Neural cell (in vitro differentiated cells): ENCODE measurements around the gene ETFB. TPM values are rescaled to one million over a fixed set of nuclear protein-coding genes. Genes with fewer than 3 reads are reported as not detected.

Experiments
- H2AFZ ChIP-seq: fragments of 200-600, 300-800 bp; sonication (generic), shearing (Covaris generic); 2 replicates; pipeline ENCODE4 v1.6.0; 2014; ENCODE audit warnings: low read depth, mild to moderate bottlenecking, antibody characterized with exemption, low read length, moderate library complexity
- H3F3A ChIP-seq: fragments of 200-600 bp; shearing (Covaris generic); 2 replicates; pipeline ENCODE4 v1.6.1; 2016; ENCODE audit warnings: mild to moderate bottlenecking, moderate library complexity, mixed read lengths, antibody characterized with exemption, low read length; ENCODE audit not compliant: insufficient read depth, poor library complexity, severe bottlenecking
- H3K27ac ChIP-seq: fragments of 200-600, 300-800 bp; sonication (generic), shearing (Covaris generic); 2 replicates; pipeline ENCODE4 v1.5.1; 2014; ENCODE audit warnings: mild to moderate bottlenecking, low read length, moderate library complexity
- H3K27me3 ChIP-seq: fragments of 300-800, 200-600 bp; sonication (generic), shearing (Covaris generic); 2 replicates; pipeline ENCODE4 v1.6.0; 2014; ENCODE audit warnings: mild to moderate bottlenecking, low read depth, low read length, moderate library complexity; ENCODE audit not compliant: insufficient read depth
- H3K36me3 ChIP-seq: fragments of 300-800, 200-600 bp; sonication (generic), shearing (Covaris generic); 2 replicates; pipeline ENCODE4 v1.5.1; 2014; ENCODE audit warnings: mild to moderate bottlenecking, antibody characterized with exemption, low read length, moderate library complexity; ENCODE audit not compliant: insufficient read depth
- H3K4me2 ChIP-seq: fragments of 300-800, 200-600 bp; sonication (generic), shearing (Covaris generic); 2 replicates; pipeline ENCODE4 v1.6.0; 2014; ENCODE audit warnings: mild to moderate bottlenecking, low read length
- H3K4me3 ChIP-seq: fragments of 300-800, 200-600 bp; sonication (generic), shearing (Covaris generic); 2 replicates; pipeline ENCODE4 v1.5.1; 2014; ENCODE audit warnings: mild to moderate bottlenecking, low read length, moderate library complexity
- H3K79me2 ChIP-seq: fragments of 200-600 bp; shearing (Covaris generic); replicated peaks from 2 replicates; pipeline ENCODE4 v1.6.0; 2014; ENCODE audit warnings: mild to moderate bottlenecking, low read length, moderate library complexity; ENCODE audit not compliant: insufficient read depth
- H3K9ac ChIP-seq: fragments of 300-800, 200-600 bp; sonication (generic), shearing (Covaris generic); 2 replicates; pipeline ENCODE4 v1.6.1; 2016; ENCODE audit warnings: mild to moderate bottlenecking, low read length, mixed read lengths
- H3K9me2 ChIP-seq: fragments of 200-600 bp; shearing (Covaris generic); 2 replicates; pipeline ENCODE4 v1.6.1; 2016; ENCODE audit warnings: mild to moderate bottlenecking, low read length, mixed read lengths; ENCODE audit not compliant: insufficient read depth
- H3K9me3 ChIP-seq: fragments of 200-600, 300-800 bp; sonication (generic), shearing (Covaris generic); 2 replicates; pipeline ENCODE4 v1.6.1; 2016; ENCODE audit warnings: mild to moderate bottlenecking, mixed run types, low read length, moderate library complexity, mixed read lengths
- H4K20me1 ChIP-seq: fragments of 200-600 bp; shearing (Covaris generic); 2 replicates; pipeline ENCODE4 v1.6.1; 2016; ENCODE audit warnings: mild to moderate bottlenecking, mixed run types; ENCODE audit not compliant: insufficient read depth
- EP300 ChIP-seq: fragments of 450-650 bp; conservative IDR thresholded peaks from 2 replicates; pipeline ENCODE4 v1.6.1; 2014; ENCODE audit warnings: antibody characterized with exemption, mild to moderate bottlenecking, moderate library complexity; ENCODE audit not compliant: poor library complexity, severe bottlenecking
- EZH2 ChIP-seq: fragments of 200-600, 300-800 bp; shearing (Covaris generic), sonication (generic); IDR thresholded peaks from 2 replicates; pipeline ENCODE4 v1.6.1; 2014; ENCODE audit warnings: antibody characterized with exemption, low read length, borderline replicate concordance, mild to moderate bottlenecking; ENCODE audit not compliant: insufficient read depth, poor library complexity, severe bottlenecking
- MXI1 ChIP-seq: fragments of 450-650 bp; conservative IDR thresholded peaks from 2 replicates; pipeline ENCODE4 v1.6.1; 2014; ENCODE audit warnings: antibody characterized with exemption, mild to moderate bottlenecking; ENCODE audit not compliant: poor library complexity, severe bottlenecking
- POLR2AphosphoS5 ChIP-seq: IDR thresholded peaks from 2 replicates; pipeline ENCODE4 v1.6.1; 2012
- RAD21 ChIP-seq: fragments of 450-650 bp; conservative IDR thresholded peaks from 2 replicates; pipeline ENCODE4 v1.6.1; 2014; ENCODE audit warnings: antibody characterized with exemption, mild to moderate bottlenecking, moderate library complexity
- SMC3 ChIP-seq: fragments of 450-650 bp; conservative IDR thresholded peaks from 2 replicates; pipeline ENCODE4 v1.6.1; 2014; ENCODE audit warnings: antibody characterized with exemption, mild to moderate bottlenecking, moderate library complexity; ENCODE audit not compliant: poor library complexity
- TAF1 ChIP-seq: IDR thresholded peaks from 2 replicates; pipeline ENCODE4 v1.6.1; 2012; ENCODE audit warnings: low read depth
- polyA plus RNA-seq: library from polyadenylated mRNA; depleted of rRNA; stranded (reverse); fragments of >200 nt; gene quantifications from 2 replicates; pipeline ENCODE4 v1.2.3, GENCODE V29; 2014
- TF ChIP-seq, protein P1 (sequence below): fragments of 450-650 bp; IDR thresholded peaks from 2 replicates; pipeline ENCODE4 v1.5.1; 2014; ENCODE audit warnings: antibody characterized with exemption, mild to moderate bottlenecking, moderate library complexity; ENCODE audit not compliant: poor library complexity, severe bottlenecking
- TF ChIP-seq, protein P2 (sequence below): IDR thresholded peaks from 2 replicates; pipeline ENCODE4 v1.6.1; 2012; ENCODE audit warnings: borderline replicate concordance

The ETFB gene
- polyA plus RNA-seq, 1 donor from 2014 or later, result 383 TPM

DNA sequence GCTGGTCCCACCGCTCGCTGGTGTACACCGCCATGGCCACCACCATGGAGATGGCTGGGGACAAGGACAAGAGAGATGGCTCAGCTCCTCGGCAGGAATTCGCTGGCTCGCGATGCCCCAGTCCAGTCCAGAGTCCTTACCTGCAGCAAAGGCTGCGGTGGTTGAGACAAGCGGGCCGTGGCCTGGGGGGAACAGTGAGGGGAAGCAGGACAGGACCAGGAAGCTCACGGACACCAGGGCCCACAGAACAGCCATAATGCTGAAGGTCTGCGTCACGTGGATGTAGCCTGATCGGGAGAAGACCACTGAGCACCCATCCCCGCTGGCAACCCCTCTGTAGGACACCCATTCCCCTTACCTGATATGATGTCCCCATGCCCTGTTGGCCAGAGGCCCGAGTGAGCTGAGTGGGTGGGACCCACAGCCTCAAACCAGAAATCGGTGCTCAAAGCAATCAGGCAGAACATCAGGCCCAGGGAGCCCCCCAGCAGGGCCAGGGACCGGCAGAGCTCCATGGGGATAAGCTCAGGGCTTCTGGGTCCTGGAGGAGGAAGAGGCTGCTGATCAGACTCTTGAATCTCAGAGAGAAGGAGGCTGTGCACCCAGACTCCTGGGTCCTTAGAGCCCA is 5.9 kb upstream of the ETFB start:
- Histone ChIP-seq H3K27me3 (no peaks in the 10 kb centered on the region), H2AFZ (no peak overlapping the region), H3K9me2 (no peaks in the 10 kb centered on the region), H3K36me3 (no peaks in the 10 kb centered on the region), H4K20me1 (no peaks in the 10 kb centered on the region), H3K4me2 (no peak overlapping the region), H3K79me2 (no peaks in the 10 kb centered on the region), H3K4me3 (no peak overlapping the region), H3K9me3 (no peaks in the 10 kb centered on the region), H3F3A (no peaks in the 10 kb centered on the region), H3K9ac (no peak overlapping the region), H3K27ac (no peak overlapping the region)
- TF ChIP-seq MXI1 (no peak), SMC3 (no peak), POLR2AphosphoS5 (no peak)
- TF ChIP-seq, protein P1, sequence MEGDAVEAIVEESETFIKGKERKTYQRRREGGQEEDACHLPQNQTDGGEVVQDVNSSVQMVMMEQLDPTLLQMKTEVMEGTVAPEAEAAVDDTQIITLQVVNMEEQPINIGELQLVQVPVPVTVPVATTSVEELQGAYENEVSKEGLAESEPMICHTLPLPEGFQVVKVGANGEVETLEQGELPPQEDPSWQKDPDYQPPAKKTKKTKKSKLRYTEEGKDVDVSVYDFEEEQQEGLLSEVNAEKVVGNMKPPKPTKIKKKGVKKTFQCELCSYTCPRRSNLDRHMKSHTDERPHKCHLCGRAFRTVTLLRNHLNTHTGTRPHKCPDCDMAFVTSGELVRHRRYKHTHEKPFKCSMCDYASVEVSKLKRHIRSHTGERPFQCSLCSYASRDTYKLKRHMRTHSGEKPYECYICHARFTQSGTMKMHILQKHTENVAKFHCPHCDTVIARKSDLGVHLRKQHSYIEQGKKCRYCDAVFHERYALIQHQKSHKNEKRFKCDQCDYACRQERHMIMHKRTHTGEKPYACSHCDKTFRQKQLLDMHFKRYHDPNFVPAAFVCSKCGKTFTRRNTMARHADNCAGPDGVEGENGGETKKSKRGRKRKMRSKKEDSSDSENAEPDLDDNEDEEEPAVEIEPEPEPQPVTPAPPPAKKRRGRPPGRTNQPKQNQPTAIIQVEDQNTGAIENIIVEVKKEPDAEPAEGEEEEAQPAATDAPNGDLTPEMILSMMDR, result no peak

DNA sequence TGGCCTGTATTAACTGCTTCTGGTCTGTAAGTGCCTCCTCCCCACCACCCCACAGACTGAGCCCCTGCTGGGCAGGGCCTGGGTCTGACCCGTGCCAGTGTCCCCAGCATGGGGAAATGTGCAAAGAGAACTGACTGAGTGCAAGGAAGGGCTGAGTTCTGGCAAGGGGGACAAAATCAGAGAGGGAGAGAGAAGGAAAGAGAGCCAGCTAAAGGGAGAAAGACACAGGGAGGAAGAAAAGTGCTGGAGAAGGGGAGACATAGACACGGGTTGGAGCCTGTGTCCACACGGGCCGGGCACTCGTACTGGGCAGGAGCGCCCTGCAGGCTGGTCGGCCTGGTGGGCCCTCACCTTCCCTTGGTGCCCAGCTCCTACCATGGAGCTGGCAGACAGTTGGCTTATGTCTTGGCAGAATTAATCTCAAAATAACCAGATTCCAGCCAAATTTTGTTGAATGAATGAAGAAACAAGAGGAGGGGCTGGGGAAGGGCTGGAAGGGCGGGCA is 5.0 kb upstream of the ETFB start:
- no peaks in the 10 kb centered on the region for H3K27me3 ChIP-seq
- no peaks in the 10 kb centered on the region for H4K20me1 ChIP-seq
- peaks cover 5% of the 10 kb centered on the region for H3F3A ChIP-seq
- no peaks in the 10 kb centered on the region for H3K79me2 ChIP-seq
- H3K9me3 ChIP-seq, result no peaks in the 10 kb centered on the region
- no peak for TF ChIP-seq MXI1
- TF ChIP-seq, protein P1, result no peak
- TF ChIP-seq EZH2, result no peak
- no peak for TF ChIP-seq EP300
- TF ChIP-seq RAD21, result no peak
- TF ChIP-seq SMC3, result no peak
- TF ChIP-seq POLR2AphosphoS5, result no peak
- TF ChIP-seq TAF1, result no peak
- TF ChIP-seq, protein P2, sequence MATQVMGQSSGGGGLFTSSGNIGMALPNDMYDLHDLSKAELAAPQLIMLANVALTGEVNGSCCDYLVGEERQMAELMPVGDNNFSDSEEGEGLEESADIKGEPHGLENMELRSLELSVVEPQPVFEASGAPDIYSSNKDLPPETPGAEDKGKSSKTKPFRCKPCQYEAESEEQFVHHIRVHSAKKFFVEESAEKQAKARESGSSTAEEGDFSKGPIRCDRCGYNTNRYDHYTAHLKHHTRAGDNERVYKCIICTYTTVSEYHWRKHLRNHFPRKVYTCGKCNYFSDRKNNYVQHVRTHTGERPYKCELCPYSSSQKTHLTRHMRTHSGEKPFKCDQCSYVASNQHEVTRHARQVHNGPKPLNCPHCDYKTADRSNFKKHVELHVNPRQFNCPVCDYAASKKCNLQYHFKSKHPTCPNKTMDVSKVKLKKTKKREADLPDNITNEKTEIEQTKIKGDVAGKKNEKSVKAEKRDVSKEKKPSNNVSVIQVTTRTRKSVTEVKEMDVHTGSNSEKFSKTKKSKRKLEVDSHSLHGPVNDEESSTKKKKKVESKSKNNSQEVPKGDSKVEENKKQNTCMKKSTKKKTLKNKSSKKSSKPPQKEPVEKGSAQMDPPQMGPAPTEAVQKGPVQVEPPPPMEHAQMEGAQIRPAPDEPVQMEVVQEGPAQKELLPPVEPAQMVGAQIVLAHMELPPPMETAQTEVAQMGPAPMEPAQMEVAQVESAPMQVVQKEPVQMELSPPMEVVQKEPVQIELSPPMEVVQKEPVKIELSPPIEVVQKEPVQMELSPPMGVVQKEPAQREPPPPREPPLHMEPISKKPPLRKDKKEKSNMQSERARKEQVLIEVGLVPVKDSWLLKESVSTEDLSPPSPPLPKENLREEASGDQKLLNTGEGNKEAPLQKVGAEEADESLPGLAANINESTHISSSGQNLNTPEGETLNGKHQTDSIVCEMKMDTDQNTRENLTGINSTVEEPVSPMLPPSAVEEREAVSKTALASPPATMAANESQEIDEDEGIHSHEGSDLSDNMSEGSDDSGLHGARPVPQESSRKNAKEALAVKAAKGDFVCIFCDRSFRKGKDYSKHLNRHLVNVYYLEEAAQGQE, result no peak
- no peaks in the 10 kb centered on the region for H3K36me3 ChIP-seq
- no peaks in the 10 kb centered on the region for H3K9me2 ChIP-seq
- no peak overlapping the region for H3K9ac ChIP-seq
- H2AFZ ChIP-seq, result no peak overlapping the region
- H3K4me3 ChIP-seq, result no peak overlapping the region
- no peak overlapping the region for H3K4me2 ChIP-seq
- H3K27ac ChIP-seq, result no peak overlapping the region
